ENCODE data around the gene HOXB6.

HOXB6 gene

DNA sequence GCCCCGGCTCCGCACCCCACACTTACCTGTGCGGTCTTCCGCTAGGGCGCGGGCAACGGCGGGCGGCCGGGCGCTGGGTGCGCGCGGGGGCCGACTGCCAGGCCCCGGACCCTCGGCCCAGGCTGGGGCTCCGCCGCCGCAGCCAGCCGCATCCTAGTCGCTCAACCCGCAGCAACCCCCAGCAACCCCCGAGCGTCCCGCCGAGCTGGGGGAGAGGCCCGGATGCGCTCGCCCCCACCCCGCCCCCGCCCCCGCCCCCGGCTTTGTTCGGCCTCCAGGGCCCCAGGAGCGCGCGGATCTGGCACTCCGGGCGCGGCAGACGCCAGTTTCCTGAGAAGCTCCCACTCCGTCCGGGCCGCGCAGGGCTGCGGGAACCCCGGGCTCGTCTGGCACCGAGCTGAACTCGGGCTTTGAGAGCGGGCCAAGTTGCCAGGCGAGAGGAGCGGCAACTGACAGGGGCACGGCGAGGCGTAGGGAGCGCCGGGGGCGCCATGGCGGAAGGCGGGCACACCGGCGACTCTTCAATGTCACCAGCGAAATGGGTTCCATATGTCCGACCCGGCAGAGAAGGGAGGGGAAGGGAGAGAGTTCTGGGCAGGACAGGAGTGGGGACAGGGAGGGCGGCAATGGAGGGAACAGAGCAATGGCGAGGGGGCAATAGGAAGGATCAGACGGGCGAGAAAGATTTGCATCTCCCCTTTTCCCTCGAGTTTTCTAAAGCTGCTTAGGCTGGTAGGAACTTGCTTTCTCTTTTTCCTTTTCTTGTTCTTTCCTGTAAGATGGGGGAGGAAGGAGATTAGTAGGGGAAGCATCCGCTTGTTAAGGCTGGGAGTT, 40.4 kb downstream of the HOXB6 start:
- no peak for DNase-seq

DNA sequence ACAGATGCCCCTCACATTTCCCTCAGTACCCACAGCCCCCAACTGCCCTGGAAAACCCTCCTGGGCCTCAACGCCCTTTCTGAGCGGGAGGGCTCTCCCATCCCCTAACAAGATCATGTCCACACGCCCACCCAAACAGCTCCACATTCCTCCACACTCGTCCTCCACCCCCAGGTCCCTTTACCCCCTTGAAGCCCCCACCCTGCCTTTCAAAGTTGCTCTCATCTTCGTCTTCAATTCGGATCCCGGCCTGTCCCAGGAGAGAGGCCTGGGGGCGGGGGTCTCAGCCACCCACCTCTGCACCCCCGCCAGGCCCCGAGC, 41.0 kb downstream of the HOXB6 start:
- no peak for DNase-seq

- DNase-seq, result no peak
Observed at GRCh38 chr17:48563385-48563838, 41.4 kb downstream of the HOXB6 start.

GRCh38 chr17:48562934-48563333, 41.9 kb downstream of the HOXB6 start:
- no peak for DNase-seq

- DNase-seq, result no peak
Observed at GRCh38 chr17:48561884-48562810, 42.6 kb downstream of the HOXB6 start.

- DNase-seq, result no peak
Observed at GRCh38 chr17:48559840-48560817, 44.7 kb downstream of the HOXB6 start.

GRCh38 chr17:48559122-48559839, 45.5 kb downstream of the HOXB6 start:
- no peak for DNase-seq

DNA sequence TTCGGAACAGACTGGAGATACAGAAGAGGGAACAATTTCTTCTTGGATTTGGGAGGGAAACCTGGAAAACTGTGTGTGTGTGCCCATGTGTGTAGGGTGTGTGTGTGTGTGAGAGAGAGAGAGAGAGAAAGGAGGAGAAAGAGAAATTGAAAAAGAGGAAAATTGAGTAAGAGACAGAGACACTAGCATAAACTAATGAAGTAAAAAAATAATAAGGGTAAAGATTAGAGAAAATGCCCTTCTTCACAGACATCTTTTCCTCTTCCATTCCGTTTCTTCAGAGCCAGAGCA, 46.0 kb downstream of the HOXB6 start:
- DNase-seq, result no peak

DNA sequence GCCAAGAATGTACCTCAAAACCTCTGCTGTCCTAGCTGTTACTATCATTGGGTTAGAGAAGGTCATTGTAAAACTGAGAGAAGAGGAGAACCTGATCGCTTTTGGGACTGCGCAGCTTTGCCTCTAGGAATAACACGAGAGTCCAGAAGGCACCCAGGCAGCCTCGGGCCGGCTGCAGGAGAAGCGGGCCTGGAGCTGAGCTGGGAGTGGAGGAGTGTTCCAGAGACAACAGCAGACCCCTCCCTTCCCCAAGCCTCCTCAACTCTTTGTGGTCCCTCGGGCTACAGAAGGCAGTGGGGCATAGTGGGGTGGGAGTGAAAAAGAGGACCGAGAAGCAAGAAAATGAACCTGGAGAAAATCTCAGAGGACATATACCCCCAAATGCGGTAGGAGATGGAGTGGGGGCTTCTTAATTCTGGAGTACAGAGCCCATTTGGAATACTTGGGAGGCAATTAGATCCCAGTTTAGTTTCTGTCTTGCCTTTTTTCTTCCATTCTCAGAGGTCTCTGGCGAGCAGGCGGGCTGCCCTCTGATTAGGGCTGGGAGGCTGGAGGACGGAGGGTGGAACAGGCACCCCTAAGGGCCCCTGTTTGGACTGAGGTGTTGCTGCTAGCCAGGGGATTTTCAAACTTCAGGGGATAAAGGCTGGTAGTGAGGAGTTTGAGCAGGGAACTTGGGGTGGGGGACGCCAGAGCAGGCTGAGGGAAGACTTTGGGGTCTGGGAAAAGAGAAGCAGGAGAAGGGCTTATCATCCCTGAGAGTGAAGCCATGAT, 46.5 kb downstream of the HOXB6 start:
- no peak for DNase-seq

DNA sequence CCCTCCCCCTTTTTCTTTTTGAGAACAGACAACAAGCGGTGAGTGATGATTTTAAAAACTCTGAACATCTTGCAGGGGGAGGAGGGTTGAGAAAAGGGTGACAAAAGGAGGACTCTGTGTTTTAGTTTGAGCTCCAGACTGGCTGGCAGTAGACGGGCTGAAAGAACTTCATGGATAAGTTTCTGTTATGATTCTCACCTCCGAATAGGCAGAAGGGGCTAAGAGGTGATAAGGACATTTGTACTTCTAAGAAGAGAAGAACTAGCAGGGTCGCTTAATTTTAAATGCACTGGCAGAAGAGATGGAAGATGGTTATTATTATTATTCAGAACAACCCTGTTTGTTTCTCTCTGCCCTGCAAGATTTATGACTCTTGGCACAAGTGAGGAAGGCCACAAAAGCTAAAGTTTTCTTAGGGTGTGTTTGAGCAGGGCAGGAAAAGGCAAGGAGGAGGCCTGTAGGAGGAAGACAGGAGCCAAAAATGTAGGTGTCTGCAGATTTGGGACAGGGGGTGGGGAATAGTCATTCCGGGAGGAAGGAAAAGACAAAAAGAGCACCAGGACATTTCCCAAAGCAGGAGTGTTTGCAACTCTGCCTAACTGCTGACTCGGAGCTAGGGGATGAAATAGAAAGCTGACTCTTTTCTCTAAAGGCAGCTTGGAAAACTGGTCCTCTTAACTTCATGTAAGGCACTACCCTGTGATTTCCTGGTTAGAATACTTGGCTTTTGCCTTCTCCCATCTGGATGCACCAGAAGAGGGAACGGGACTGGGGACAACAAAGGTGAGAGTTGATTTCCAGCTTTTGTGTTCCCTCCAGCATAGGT, 48.0 kb downstream of the HOXB6 start:
- DNase-seq, result no peak

DNA sequence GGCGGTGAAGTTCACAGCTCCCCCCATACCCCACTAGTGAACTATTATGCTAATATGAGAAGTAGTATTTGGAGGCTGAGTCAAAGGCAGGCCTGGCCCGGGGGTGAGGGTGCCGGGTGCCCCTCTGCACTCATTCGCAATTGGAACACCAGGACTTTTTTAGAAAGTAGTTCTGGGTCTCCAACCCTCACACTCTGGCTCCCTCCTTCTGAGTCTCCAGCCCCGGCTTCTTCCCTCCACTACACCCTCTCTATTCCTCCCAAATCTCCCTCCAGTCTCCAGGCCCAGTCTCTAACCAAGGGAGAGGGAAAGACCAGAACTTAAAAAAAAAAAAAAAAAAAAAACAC, 48.6 kb downstream of the HOXB6 start:
- no peak for DNase-seq

DNA sequence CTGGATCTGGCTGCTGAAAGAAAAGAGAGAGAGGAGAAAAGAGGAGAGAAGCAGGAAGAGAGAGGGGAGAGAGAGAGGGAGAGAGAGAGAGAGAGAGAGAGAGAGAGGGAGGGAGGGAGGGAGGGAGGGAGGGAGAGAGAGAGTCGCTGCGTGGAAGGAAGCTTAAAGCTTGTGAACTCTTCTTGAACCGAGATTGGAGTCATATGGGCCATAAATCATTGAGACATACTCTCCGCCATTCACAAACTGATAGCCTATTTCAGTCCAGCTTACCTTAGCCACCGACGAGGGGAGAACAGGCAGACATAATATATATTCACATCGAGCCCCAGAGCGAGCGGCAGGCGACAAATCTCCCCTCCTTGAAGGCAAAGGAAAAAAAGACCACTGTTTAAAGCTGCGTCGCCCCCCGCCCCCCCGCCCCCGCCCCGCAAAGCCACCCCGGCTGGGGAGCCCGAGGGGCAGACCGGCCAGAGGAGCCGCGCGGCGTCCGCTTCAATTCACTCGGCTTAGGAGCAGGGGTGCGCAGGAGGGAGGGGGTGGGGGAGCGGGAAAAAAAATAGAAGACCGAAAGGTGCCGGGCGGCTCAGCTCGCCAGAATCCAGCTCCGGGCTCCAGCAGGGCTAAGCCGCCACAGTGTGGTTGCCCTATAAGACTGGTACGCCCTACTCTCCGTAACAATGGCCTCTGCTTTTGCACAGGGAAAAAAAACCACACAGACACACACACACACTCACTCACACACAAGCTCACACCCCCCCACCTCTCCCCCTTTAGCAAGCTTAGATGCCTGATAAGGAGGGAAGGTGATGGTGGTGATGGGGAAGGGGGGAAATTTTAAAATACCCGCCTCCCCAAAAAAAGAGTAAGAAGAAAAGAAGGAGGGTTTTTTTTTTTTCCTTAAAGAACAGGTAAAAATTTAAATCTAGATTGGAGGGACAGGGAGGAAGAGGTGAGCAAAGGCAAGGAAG, 49.2 kb downstream of the HOXB6 start:
- DNase-seq, result no peak

- no peak for DNase-seq
Observed at GRCh38 chr17:48554412-48555257, 50.2 kb downstream of the HOXB6 start.

- no peak for DNase-seq
Observed at GRCh38 chr17:48553826-48554225, 51.0 kb downstream of the HOXB6 start.

- DNase-seq, result no peak
Observed at GRCh38 chr17:48553190-48553547, 51.6 kb downstream of the HOXB6 start.

- DNase-seq, result no peak
Observed at GRCh38 chr17:48552466-48553189, 52.2 kb downstream of the HOXB6 start.

- DNase-seq, result no peak
Observed at GRCh38 chr17:48551596-48552465, 53.0 kb downstream of the HOXB6 start.

Measured in CD4-positive, alpha-beta T cell treated with Interleukin-10 for 1 hour (primary cell).